Endothelial cell (in vitro differentiated cells): ENCODE measurements around the gene PLEKHA4. TPM values are rescaled to one million over a fixed set of nuclear protein-coding genes. Genes with fewer than 3 reads are reported as not detected.

ENCODE experiments used
- total RNA-seq: library from RNA; stranded (reverse); fragmentation: NEBNext Ultra II Directional; extraction: Animal tissue kit (Norgen Biotek cat#: 25700); gene quantifications from one replicate; pipeline ENCODE4 v1.2.1, GENCODE V29; 2021; ENCODE audit not compliant: unreplicated experiment

The PLEKHA4 gene
- total RNA-seq, 1 donor from 2014 or later: 14.1 TPM

Other genes with a start within 250 kb of the PLEKHA4 start
- gene RPL18, start 249.4 kb downstream of the PLEKHA4 start, total RNA-seq: 1,683 TPM
- gene SPHK2, start 249.1 kb downstream of the PLEKHA4 start, total RNA-seq: 24.7 TPM
- gene DBP, start 231.2 kb downstream of the PLEKHA4 start, total RNA-seq: 4.3 TPM
- gene CA11, start 222.4 kb downstream of the PLEKHA4 start, total RNA-seq: 11.9 TPM
- 0.21 TPM for gene NTN5, start 195.6 kb downstream of the PLEKHA4 start, total RNA-seq
- 1.5 TPM for gene FUT2, start 172.6 kb downstream of the PLEKHA4 start, total RNA-seq
- 1.5 TPM for gene MAMSTR, start 148.9 kb downstream of the PLEKHA4 start, total RNA-seq
- 192 TPM for gene RASIP1, start 128.0 kb downstream of the PLEKHA4 start, total RNA-seq
- gene IZUMO1, start 121.7 kb downstream of the PLEKHA4 start, total RNA-seq: 3.3 TPM
- gene FUT1, start 116.0 kb downstream of the PLEKHA4 start, total RNA-seq: 5.7 TPM
- gene FGF21, start 113.1 kb downstream of the PLEKHA4 start, total RNA-seq: not detected
- gene BCAT2, start 57.6 kb downstream of the PLEKHA4 start, total RNA-seq: 35.0 TPM
- gene HSD17B14, start 32.1 kb downstream of the PLEKHA4 start, total RNA-seq: 65.6 TPM
- gene PPP1R15A, start 3.8 kb upstream of the PLEKHA4 start, total RNA-seq: 65.8 TPM
- gene TULP2, start 30.1 kb upstream of the PLEKHA4 start, total RNA-seq: 4.3 TPM
- gene NUCB1, start 31.7 kb upstream of the PLEKHA4 start, total RNA-seq: 244 TPM
- 1.0 TPM for gene DHDH, start 65.1 kb upstream of the PLEKHA4 start, total RNA-seq
- gene BAX, start 86.3 kb upstream of the PLEKHA4 start, total RNA-seq: 286 TPM
- gene FTL, start 96.7 kb upstream of the PLEKHA4 start, total RNA-seq: 1,109 TPM
- gene GYS1, start 124.7 kb upstream of the PLEKHA4 start, total RNA-seq: 45.7 TPM
- 80.6 TPM for gene RUVBL2, start 125.3 kb upstream of the PLEKHA4 start, total RNA-seq
- 1.4 TPM for gene LHB, start 148.5 kb upstream of the PLEKHA4 start, total RNA-seq
- gene CGB3, start 155.7 kb upstream of the PLEKHA4 start, total RNA-seq: not detected
- gene CGB2, start 163.3 kb upstream of the PLEKHA4 start, total RNA-seq: not detected
- gene CGB1, start 168.3 kb upstream of the PLEKHA4 start, total RNA-seq: not detected
- gene CGB5, start 175.2 kb upstream of the PLEKHA4 start, total RNA-seq: not detected
- gene CGB8, start 180.5 kb upstream of the PLEKHA4 start, total RNA-seq: not detected
- gene CGB7, start 189.1 kb upstream of the PLEKHA4 start, total RNA-seq: not detected
- not detected for gene NTF4, start 196.2 kb upstream of the PLEKHA4 start, total RNA-seq
- not detected for gene KCNA7, start 204.1 kb upstream of the PLEKHA4 start, total RNA-seq
- gene SNRNP70, start 216.8 kb upstream of the PLEKHA4 start, total RNA-seq: 203 TPM
- 5.8 TPM for gene LIN7B, start 245.8 kb upstream of the PLEKHA4 start, total RNA-seq